Measurements from ENCODE around the gene EIPR1. TPM values are rescaled to one million over a fixed set of nuclear protein-coding genes. Genes with fewer than 3 reads are reported as not detected.

EIPR1 gene
- total RNA-seq, 1 donor from 2014 or later, result 43.0 TPM

- intact Hi-C loops (cut with micrococcal nuclease), result no loop called here
Measured at GRCh38 chr2:3160751-3161330, 216.8 kb downstream of the EIPR1 start.

- intact Hi-C loops (cut with micrococcal nuclease), result no loop called here
Measured at GRCh38 chr2:3159782-3160545, 217.7 kb downstream of the EIPR1 start.

DNA sequence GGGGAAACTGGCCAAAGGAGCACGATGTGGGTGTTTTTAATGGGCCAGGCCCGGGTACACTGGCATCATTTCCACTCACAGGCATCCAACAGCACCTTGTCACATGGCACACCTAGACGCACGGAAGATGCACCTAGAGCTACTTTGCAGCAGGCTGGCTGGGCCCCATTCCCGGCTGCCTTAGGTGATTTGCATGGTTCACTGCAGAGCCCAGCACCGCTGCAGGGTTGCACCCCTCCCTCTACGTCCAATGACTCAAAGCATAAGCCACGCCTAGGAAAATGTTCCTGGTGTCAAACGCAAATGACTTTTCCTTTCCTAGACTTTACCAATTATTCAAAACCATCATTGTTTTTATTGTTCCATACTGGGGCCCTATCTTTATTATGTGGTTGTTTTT, 222.9 kb downstream of the EIPR1 start:
- intact Hi-C loops (cut with micrococcal nuclease), result no loop called here

DNA sequence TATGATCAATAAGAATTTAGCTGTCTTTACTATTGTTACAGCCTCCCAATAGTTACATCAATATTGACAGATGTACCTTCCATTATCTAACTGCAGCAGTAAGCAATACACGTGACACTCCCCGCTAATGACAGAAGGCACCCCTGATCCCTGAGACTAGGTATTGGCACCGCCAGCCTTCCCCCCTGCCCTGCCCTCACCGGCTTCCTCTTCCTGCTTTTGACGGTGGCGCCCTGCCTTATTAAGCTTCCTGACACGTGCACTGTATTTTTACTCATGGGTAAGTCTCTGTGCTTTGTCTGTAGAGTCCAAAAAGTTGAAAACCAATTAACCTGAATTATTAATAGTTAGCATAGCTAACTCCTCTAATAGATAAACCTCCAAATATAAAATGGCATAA, 223.5 kb downstream of the EIPR1 start:
- intact Hi-C loops (cut with micrococcal nuclease), result no loop called here

- intact Hi-C loops (cut with micrococcal nuclease), result no loop called here
Measured at GRCh38 chr2:3151153-3151918, 226.3 kb downstream of the EIPR1 start.

DNA sequence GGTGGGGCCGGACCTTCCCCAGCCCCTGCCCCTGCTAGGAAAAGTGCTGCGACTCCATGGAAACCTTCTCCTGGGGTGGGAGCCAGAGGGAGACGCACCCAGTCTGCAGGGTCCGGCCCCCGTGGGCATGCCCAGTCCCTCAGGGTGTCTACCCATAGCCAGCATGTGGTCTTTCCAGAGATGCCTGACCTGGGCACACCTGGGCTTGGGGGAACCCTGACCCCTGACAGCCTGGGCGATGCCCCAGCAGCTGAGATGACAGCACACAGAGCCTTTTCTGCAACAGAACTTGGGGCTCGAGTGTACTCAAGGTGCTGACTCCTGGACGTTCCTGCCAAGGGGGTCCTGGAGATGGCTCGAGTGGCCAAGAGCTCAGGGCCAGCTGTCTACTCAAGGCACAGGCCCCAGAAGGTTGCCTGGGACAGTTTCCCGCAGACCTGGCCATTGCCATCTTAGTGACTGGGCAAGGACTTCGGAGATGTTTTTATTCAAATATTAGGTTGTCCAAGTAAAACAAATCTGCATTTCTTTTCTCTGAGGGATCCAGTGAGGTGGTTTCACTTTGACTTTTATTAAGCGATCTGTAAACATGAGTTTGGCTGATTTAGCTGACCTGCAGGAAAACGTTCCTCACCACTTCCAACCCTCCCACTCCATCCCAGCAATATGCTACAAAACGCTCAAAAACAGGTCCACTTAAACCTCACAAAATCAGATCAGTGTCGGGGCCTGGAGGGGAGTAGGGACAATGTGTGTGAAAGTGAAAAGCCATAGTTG, 228.0 kb downstream of the EIPR1 start:
- intact Hi-C loops (cut with micrococcal nuclease), result no loop called here

GRCh38 chr2:3148716-3149115, 228.9 kb downstream of the EIPR1 start:
- intact Hi-C loops (cut with micrococcal nuclease), result no loop called here

GRCh38 chr2:3147651-3148530, 229.7 kb downstream of the EIPR1 start:
- intact Hi-C loops (cut with micrococcal nuclease), result no loop called here

DNA sequence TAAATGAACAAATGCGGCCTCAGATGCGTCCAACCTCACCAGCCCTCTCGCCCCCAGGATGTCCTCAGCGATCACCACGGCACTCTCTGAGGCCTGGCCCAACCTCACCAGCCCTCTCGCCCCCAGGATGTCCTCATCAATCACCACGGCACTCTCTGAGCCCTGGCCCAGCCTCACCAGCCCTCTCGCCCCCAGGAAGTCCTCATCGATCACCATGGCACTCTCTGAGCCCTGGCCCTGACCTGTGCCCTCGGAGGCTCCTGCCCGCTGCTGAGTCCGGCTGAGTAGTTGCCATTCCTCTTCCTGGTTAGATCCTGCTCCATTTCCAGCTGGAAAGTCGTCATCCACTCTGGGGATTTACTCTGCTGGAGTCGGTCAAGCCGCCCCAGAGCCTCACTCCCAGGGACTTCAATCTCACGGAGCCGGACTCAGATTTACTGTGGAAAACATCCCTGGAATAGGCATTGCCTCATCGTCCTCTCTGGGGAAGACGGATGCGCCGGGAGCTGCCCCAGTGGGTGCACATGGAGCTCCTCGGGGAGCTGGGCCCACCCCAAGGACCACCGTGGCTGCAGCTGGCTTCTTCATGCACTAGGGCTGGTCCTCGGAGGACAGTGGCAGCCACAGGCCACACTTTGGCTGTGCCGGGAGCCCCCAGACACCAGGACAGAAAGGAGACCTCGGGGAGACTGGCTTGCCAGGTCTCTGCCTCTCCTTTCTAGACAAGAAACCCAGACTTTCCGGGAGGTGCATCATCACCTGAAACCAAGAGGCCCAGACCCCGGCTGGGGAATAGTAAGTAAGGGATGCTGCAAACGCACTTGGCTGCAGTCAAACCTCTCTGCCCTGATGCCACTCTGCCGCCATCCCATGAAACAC, 230.6 kb downstream of the EIPR1 start:
- intact Hi-C loops (cut with micrococcal nuclease), result no loop called here

GRCh38 chr2:3146175-3146574, 231.4 kb downstream of the EIPR1 start:
- intact Hi-C loops (cut with micrococcal nuclease), result no loop called here

GRCh38 chr2:3145471-3146021, 232.1 kb downstream of the EIPR1 start:
- intact Hi-C loops (cut with micrococcal nuclease), result no loop called here

DNA sequence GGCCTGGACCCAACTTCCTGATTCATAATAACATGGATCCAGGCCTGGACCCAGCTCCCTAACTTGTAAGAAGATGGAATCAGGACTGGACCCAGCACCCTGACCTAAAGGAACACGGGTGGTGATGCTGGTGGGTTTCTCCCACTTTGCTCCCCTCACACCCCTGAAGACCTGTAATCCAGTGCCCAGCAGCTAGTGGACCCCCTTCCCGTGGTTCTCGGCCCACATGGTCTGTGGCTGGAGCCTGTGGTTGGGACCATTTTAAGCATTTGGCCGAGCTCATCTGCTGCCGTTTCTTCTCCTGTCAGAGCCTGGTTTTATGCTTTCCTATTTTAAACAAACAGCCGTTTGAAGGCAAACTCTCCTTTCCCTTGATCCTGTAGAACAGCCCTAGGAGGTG, 232.8 kb downstream of the EIPR1 start:
- intact Hi-C loops (cut with micrococcal nuclease), result no loop called here

DNA sequence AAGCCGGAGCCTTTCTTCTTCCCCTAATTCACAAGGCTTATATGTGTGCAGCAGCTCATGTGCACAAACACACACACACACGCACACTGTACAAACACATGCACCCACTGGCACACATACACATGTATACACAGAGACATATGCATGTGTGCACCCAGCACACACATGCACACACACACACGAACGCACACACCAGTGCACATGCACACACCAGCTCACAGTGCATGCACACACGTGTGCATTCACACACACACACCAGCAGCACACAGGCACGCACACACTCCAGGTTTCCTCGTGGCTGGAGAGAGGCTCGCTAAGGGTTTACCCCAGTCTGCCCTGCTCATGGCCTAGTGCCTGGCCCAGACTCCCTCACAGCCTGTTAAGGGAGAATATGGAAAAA, 234.0 kb downstream of the EIPR1 start:
- intact Hi-C loops (cut with micrococcal nuclease), result no loop called here

- intact Hi-C loops (cut with micrococcal nuclease), result no loop called here
Measured at GRCh38 chr2:3142961-3143571, 234.6 kb downstream of the EIPR1 start.

GRCh38 chr2:3142210-3142609, 235.4 kb downstream of the EIPR1 start:
- intact Hi-C loops (cut with micrococcal nuclease), result no loop called here

- intact Hi-C loops (cut with micrococcal nuclease), result no loop called here
Measured at GRCh38 chr2:3141696-3142095, 235.9 kb downstream of the EIPR1 start.

DNA sequence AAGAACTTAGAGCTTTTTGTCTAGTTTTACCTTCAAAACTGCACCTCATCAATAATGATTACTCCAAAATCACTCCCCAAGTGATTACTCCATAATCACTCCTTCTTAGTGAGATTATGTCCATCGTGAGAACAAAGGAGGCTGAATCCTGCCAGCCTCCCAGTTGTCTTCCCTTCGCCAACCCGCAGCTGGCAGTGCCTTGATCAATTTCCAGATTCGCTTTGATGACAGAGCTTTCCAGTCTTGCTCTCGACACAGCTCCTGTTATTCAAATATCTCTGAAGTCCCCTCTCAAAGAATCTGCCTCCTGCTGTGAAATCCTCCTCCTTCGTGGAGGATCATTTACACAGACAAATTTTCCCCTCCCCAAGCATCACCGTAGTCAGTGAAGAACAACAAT, 237.7 kb downstream of the EIPR1 start:
- intact Hi-C loops (cut with micrococcal nuclease), result no loop called here
